T-helper 1 cell (primary cell): ENCODE results near the gene VWC2L.

Source experiments
- DNase-seq, 5 donors: peaks; one replicate each; pipeline ENCODE4 v3.0.0-alpha.2; 2012 to 2020

VWC2L gene

DNA sequence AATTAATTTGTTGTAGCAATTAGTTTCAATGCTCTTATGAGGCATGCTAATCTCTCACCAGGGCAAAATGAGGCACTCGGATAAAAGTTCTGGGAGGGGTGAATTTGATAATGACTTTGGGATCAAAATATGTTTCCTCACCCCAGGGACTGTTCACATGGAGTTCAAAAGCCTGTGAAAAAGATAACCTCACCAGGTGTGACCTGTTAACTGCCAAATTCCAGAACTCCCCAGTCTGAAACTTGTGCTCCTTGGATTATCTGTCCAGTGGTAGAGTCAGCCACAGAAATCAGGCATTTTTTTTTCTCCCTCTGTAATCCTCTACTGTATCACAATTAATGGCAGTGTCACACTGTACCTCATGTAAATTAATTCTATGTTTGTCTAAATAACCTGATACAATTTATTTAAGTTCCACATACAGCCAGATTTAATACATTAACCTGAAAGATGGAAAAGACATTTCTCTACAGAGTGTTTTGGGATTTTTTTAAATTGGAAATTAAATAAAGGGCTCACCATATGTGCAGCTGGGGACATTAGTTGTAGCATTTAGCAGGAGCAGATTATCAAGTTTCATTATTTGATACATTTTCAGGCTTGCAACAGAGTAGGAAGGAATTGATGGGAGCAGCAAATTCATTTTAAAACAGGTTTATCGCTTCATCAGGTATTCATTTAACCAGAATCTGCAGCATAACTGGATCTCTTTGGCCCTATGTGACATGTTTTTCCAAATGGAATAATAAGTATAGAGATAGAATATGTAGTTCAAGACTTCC, 191.2 kb downstream of the VWC2L start:
- no peak for DNase-seq

DNA sequence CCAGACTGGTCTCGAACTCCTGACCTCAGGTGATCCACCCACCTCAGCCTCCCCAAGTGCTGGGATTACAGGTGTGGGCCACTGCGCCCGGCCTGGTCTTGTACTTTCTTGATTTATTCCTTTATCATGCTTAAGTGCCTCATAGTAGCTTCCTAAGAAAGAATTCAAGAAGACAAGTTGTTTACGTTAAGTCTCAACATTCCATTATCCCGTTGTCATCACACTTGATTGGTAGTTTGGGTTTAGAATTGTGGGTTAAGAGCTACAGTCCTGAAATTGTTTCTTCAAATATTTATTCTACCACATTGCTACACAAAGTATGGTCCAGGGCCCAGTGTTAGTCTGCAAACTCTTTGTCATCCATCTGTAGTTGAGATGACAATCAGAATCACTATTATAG, 194.0 kb downstream of the VWC2L start:
- DNase-seq = no peak

DNA sequence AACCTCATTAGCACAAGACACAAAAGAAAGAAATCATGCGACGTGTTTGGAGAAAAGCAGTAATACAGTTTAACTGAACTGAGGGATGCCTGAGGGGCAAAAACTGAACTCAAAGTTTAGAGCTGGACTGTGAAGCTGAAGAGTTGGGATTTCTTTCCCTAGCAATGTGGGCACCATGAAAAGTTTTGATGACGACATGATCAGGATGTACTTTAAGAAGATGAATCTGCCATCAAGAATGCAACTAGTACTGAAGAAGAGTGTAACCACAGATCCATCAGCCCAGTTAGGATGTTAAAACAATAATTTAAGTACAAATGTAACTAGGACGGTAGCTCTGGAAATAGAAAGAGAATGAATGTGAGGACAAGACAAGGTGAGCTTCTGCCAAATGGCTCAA, 196.2 kb downstream of the VWC2L start:
- DNase-seq = no peak

DNA sequence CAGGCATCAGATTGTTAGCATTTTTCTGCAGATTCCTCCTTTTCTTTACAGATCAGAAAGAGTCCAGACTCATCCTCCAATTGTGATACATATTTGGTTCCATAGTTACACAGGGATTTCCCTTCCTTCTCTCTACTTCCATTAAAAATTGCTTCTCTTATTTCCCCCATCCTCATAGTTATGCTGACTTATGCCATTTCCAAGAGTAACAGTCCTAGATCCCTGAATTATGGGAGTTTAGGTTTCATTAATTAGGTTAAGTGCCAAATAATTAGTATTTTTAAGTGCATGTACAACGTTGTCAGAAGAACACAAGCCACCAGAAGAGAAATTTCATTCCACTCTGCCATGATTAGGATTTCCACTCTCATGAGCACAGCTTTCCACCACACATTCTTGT, 200.2 kb downstream of the VWC2L start:
- DNase-seq = no peak

DNA sequence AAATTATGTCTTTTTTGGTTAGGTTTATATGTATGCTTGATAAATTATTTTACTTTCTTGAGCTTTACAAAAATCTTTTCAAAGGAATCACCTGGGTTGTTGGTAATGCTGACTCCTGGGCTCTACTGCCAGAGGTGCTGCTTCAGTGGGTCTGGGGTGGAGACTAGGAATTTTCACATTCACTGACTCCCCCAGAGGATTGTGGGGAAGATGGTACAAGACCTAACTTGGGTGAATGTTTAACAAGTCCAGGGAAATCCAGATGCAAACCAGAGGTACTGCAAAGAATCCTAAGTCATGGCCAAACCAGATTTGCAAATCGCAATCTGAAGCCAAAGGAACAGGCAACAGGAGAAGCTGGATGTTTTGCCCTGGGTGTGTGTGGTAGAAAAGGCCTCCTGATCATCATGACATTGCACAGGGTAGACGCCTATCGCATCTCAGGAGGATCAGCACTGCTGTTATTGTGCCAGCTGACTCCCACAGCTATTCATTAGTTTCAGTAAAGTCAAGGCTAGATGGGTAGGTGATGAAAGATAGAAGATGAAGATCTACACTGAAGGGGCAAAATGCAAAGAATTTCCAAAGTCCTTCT, 213.4 kb downstream of the VWC2L start:
- DNase-seq = no peak

DNA sequence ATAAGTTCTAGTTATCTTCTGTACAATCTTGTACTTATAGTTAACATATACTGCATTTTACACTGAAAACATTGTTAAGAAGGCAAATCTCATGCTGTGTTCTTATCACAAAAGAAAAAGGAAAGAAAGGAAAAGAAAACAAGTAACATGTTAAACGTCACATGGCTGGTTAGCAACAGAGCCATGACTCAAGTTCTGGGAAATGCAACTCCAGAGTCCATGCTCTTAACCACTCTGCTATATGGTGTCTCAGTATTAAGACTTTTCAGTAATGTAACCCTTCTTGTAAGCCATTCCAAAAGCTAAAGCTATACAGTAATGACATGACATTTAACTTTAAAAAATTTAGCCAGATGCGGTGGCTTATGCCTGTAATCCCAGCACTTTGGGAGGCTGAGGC, 217.2 kb downstream of the VWC2L start:
- DNase-seq = no peak
